GM21723 (cell line): ENCODE data around the gene LAMA5.

Experiments used
- ATAC-seq: cut with Tn5 transposase; IDR thresholded peaks from one replicate; pipeline ENCODE4 v1.9.1; 2021; ENCODE audit warnings: mild to moderate bottlenecking, moderate library complexity; ENCODE audit not compliant: unreplicated experiment

Gene LAMA5

DNA sequence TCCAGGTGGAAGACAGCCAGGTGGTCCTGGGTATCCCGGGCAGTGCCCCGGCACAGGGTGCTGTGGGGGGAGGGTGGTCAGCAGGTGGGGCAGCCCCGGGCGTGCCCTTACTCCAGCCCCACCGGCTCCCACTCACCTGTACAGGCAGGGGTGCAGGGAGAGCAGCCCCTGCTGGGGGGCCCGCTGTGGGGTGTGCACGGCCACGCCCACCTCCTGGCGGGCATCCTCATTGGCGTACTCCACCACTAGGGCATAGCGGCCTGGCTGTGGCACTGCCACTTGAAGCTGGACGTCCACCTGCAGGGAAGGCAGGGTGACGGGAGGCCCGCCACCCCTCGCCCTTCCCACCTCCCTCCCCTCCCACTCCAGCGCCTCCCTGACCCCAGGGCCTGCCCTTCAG, 34.7 kb downstream of the LAMA5 start:
- ATAC-seq, result no peak

DNA sequence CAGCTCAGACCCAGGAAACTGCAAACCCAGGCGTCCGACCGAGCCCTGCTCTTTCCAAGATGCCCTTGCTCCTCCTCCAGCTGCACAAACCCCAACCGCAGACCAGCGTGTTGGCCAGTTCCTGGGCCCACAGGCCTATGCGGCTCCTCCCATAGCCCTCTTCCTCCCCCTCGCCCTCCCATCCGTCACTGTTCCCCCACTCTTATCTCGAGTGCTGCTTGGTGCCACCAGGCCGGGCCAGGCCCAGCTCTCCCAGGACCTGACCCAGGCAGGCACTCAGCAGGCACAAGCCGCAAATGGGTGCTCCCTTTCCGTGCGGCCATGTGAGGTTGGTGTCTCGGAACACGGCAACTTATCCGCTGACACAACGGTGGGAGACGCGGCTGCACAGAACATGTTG, 35.8 kb downstream of the LAMA5 start:
- ATAC-seq, result no peak

DNA sequence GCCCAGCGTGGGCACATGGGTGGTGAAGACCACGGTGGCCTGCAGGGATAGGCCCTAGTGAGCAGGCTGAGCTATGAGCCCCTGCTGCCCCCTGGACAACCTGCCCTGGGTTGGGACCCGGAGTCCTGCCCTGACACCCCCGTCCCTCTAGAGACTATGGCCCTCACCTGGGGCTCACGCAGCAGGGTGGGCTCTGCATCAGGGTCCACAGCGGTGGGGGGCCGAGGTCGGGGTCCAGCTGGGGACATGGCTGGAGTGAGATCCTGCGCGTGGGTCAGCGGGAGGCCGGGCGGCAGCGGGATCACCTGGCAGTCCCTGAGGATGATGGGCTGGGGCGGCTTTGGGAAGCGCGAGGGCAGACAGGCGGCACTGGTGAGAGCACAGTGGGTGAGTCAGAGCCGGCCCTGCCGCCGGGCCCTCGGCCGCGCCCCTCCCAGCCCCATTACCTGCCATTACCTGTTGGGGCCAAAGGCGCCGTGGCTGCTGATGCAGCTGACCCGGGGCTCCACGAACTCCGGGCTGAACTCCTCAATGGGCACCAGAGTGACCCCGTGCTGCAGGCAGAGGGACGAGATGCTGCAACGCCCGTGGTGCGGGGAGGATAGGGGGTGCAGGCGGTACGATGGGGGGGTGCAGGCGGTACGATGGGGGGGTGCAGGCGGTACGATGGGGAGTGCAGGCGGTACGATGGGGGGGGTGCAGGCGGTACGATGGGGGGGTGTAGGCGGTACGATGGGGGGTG, 36.4 kb downstream of the LAMA5 start:
- ATAC-seq, result no peak

DNA sequence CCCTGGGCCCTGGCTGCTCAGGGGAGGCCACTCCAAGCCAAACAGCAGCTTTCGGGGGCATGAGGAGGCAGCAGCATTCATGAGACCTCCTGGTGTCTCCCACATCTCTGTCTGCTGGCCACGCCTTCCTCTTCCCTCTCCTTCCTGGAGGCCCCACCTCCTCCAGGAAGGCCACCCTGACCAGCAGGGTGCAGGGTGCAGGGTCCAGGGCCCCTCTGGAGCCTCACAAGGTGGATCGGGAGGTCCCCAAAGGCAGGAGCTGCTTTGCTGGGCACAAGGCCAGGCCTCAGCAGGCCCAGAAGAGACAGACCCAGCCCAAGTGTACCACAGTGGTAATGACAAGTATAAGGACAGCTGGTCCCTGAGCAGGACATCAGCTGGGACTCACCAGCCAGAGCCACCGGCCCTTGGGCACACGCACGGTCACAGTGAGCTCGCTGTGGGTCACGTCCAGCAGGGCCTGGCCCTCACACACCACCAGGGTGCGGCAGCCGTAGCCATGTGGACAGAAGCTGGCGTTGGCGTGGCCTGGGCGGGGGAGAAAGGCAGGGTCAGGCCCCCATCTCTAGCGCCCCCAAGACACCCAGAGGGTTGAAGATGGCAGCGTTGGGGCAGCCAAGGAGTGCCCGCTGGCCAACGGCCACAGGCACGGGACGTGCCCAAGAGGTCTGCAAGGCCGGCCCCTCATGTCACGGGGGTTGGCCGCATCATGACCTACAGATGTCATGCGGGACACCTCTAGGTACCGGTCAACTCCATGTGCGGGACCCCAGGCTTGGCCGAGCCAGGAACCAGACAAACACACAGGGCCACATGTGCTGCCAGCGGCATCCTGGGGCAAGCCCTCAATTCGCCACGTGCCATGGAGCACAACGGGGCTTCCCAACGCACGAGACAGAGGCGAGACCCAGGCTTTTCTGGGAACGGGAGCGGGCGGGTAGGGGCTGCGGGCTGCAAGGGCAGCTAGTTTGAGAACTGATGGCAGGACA, 37.4 kb downstream of the LAMA5 start:
- ATAC-seq, result no peak

DNA sequence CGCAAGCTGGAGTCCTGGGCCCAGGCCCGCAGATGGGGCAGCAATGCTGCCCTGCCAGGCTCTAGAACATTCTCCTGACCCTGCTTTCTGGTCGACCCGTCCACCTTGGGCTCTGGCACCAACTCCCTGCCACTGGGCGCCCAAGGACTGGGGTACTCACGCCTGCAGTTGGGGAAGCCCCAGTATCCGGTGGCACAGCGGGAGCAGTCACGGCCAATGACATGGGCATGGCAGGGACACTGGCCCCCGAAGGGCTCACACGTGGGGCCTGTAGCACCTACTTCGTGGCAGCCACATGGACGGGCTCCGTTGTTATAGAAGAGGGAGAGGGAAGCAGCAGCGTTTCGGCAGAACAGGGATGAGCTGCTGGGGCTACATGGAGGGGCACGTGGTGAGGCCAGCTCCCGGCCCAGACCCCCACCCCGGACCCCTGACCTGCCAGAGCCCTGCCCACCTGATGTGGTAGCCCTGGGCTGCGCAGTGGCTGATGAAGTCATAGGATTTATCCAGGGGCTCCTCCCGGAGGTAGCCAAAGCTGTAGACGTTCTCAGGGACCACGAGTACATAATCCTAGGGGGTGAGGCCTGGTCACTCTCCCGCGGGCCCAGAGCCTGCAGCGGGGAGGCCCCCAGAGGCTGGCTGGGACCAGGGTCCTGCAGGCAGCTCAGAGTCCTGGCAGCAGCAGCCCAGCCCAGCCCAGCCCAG, 38.3 kb downstream of the LAMA5 start:
- ATAC-seq, result no peak

DNA sequence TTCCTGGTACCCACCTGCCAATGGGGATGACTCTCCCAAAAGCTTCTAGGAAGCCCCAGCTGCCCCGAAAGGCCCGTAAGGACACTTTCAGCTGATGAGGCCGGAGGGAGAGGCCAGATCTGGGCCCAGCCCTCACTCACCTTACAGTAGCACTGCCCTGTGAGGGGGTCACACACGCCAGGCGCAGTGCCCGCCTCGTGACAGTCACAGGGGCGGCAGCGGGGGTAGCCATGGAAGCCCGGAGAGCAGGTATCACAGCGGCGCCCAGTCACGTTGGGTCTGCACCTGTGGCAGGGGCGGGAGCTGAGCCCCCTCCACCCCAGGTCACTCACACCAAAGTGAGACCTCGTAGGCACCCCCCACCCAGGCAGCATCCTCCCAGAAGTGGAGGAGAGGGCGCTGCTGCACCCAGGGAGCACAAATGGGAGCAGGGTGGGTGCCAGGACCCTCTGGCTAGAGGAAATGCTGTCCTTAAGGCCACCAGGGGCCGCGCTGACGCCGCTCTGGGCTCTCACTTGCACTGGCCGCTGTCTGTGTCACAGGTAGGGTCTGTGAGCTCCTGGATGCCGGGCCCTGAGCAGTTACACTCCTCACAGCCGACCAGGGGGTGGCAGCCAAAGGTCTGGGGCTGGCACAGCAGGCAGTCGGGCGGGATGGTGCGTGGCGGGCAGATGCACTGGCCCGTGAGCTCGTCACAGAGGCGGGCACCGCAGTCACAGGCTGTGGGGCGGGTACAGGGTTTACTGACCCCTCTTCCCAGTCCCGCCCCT, 39.2 kb downstream of the LAMA5 start:
- no peak for ATAC-seq

DNA sequence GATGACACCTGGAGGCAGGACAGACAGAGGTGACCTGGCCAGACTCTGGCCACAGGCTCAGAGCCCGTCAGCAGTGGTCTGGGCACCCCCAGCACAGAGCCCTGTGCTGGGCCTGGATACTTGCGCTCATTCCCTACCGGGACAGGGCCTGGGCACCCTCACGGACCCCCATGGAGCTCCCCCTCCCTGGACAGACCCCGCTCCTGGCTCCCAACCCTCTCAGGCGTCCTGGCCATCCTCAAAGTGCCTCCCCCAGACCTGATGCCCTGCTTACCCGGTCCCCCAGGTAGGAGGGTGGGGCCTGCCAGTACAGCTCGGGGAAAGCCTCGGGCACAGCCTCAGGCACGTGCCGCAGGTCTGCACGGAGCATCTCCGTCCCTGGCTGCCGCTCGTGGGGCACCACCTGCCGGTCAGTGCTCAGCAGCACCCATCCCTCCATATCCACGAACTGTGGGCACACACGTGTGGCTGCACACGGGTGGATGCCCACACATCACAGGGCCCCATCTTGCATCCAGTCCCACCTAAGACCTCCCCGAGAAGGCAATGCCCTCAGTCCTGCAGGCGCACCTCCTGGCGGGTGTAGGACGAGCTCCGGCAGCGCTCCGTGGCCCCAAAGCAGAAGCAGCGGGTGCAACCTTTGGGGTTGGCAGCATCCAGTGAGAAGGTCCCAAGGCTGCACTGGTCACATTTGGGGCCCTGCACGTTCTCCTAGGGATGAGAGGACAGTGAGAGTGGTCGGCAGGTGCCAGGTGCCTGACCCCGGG, 40.0 kb downstream of the LAMA5 start:
- no peak for ATAC-seq

DNA sequence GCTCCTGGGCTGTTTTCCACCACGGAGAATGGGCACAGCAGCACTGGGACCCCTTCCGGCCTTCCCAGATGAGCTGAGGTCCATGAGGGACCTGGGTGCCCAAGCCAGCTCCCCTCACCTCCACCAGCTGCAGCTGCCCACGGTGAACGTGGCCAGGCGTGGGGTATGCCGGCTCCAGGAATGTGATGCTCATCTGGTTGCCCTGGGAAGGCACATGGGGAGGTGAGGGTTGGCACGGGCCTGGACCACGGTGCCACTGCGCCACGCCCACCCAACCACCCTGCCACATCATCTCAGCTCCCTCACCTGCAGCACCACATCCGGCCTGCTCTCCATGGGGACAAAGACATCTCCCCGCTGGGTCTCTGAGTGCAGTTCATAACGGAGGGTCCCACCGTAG, 40.6 kb downstream of the LAMA5 start:
- no peak for ATAC-seq

DNA sequence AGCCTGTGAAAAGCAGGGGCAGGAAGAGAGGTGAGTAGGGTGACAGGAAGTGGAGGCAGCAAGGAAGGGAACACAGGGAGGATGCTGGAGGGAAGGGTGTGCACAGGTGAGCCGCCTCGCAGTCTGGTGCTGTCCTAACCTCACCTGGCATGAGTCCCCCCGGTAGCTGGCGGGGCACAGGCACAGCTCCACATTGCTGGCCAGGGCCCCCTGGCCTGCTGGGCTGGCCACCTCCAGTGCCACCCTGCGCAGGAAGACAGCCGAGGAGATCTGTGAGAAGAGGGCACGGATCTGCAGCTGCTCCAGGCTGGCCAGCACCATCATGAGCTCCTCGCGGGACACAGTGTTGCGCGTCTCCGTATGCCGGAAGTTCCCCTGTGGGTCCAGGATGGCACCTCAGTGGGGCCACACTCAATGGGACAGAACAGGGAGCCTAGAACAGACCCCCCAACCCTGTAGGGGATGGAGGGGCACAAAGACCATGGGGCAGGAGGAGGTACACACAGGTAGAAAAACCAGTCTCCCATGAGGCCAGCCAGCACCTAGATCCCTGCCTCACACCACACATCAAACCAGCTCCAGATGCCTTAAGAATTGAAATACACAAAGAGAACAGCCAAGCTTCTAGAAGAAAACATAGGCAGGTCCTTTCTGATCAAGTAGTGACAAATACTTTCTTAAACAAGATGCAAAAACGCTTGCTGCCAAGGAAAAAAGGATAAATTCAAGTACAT, 41.8 kb downstream of the LAMA5 start:
- no peak for ATAC-seq

DNA sequence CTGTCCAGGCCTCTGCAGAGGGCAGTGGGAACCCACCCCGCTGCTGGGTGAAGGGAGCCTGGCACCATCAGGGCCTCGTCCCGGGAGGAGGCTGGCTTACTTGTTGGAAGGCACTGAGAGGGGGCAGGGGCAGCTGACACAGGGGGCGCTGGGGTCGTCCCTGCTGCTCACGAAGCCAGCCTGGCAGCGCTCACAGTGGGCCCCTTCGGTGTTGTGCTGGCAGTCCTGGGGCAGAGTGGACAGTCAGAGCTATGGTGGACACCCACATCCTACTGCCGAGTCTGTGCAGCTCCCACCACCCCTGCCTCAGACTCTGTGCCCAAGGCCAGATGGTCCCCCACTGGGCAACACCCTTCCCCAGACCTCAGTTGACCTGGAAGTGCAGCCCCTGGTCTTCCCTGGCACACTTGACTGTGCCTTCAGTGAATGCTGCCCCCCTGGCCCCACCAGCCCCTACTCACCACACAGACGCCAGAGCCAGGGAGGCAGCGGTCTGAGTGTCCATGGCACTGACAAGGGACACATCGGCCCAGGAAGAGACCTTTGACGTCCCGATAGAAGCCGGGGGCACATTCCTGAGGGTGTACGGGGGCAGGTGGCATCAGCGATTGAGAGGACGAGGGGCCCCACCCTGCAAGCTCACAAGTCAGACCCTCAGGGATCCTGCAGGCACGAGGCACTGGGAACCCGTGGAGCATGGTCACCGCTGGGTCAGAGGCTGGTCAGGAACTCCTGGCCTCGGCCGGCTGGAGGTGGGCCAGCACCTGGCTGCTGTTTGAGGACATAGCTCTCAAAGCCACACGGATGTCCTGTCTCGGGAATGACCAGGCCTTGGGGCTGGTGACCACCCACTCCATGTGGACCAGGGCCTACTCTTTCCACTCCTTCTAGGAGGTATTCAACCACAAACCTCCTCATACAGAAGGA, 42.9 kb downstream of the LAMA5 start:
- no peak for ATAC-seq

DNA sequence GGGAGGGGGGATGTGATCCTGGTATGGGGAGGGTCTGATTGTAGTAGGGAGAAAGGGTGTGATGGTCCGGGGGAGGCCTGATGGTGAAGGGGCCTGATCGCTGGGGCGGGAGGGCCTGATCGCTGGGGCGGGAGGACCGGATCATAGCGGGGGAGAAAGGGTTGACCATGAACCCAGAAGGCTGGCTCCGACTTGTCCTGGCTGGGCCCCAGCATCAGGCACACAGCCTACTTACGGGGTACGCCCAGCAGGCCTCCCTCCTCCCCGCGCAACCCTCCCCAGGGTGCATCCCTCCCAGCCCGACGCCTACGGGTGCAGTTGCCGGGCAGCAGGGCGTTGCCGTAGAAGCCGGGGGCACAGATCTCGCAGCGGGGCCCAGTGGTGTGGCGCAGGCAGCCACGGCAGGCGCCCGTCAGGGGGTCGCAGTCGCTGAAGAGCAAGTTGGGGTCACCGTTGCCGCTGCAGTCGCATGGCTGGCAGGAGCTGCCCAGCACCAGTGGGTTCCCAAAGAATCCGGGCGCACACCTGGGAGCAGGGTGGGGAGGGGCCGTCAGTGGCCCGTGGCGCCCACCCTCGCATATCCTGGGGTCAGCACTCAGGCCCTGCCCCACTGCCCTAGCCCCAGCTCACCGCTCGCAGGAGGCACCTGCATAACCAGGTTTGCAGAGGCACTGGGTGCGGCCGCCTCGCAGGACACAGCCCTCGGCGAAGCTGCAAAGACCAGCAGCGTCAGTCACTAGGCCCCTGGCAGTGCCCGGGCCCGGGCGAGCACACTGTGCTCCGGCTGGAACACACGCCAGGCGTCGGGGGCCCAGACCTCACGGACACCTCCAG, 43.7 kb downstream of the LAMA5 start:
- no peak for ATAC-seq

DNA sequence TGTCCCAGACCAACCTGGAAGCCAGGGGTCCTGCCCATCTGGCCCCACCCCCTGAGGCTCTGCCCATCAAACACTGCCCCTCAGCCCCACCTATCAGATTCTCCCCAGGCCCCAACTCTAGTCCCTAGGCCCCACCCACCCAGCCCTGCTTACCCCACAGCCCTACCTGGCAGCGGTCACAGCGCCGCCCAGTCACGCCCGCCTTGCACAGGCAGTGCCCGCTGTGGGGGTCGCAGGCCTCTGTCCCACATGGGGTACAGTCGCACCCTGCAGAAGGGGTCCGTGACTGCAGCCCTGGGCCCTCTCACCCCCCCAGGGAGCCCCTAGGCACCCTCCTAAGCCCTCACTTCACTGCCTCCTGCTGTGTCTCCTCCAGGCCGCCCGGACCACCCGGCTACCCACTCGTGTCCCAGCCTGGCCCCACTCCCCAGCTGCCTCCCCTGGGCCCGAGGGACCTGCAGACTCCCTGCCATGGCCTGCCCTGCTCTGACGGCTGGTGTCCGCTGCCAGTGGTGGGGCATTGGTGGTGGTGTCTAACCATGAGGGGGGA, 44.5 kb downstream of the LAMA5 start:
- no peak for ATAC-seq

DNA sequence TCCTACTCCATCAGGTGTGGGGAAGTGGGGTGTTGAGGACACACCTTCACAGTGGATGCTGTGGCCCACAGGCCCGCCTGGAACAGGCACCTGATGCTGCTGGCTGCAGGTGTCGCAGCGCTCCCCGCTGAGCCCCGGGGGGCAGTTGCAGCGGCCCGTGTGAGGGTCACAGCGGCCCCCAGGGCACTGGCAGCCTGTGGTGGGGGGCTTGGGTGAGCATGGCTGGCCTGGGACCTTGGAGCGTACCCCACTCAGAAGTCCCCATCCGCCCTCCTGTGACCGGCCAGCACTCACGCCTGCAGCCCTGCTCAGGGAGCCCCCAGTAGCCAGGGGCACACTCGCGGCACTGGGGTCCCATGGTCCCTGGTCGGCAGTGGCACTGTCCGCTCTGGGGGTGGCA, 45.1 kb downstream of the LAMA5 start:
- ATAC-seq, result no peak

DNA sequence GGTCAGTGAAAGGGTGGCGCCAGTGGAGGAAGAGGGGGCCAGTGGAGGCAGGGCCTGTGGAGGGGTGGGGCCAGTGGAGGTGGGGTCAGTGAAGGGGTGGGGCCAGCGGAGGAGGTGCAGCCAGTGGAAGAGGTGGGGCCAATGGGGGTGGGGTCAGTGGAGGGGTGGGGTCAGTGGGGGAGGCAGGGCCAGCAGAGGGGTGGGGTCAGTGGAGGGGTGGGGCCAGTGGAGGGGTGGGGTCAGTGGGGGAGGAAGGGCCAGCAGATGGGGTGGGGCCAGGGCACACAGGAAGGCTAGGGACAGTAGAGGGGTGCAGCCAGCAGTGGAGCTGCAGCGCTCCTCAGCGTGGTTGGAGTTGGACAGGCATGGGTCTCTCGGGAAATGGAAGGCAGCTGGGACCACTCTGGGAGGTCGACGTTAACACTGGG, 45.6 kb downstream of the LAMA5 start:
- ATAC-seq, result no peak

DNA sequence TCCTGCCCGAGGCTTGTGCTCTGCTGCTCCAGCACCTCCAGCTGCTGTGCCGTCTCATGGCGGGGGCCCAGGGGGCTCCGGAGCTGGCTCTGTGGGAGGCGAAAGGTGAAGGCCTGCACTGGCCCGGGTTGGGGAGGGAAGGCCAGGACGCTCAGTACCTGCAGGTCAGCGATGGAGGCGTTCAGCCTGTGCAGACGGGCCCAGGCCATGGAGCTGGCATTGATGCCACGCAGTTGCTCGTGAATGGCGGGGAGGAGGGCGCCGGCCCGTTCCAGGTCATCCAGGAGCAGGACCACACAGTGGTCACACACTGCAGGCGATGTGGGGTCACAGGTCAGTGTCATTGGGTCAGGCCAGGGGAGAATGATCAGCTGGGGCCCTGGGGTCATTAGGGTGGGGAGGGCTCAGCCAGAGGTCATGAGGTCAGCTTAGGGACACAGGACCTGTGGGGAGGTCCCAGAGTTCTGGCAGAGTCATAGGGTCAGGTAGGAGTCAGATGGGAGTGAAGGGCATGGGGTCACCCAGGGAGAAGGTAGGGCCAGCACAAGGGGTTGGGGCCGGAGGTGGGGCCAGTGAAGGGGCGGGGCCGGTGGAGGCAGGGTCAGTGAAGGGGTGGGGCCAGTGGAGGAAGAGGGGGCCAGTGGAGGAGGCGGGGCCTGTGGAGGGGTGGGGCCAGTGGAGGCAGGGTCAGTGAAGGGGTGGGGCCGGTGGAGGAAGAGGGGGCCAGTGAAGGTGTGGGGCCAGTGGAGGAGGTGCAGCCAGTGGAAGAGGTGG, 46.3 kb downstream of the LAMA5 start:
- ATAC-seq, result no peak

DNA sequence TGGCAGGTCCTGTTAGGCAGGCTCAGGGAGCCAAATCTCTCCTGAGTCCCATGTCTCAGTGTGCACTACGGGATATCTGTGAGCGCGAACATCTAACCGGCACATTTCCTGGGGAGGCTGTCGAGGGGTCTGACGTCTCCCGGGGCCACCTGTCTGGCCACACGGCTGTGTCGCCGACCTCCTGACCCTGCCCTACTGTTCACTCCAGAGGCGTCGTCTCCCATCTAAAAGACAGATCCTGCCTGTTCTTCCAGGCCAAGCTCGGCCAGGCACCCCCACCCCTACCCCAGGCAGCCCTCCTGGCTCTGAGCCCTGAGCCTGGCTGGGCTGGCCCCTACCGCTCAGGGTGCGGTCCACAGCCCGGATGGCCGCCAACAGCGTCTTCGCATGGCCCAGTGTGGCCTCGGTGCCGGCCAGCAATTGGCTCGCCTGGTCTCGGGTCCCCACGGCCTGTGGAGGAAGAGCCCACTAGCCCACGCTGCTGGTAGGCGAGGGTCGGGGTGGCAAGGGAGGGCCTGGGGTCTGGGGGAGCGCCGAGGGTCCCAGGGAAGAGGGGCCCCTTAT, 47.7 kb downstream of the LAMA5 start:
- ATAC-seq, result no peak
